ENCODE data around the gene RMND5A.

- TF ChIP-seq CTCF (IDR thresholded peaks at IDR 0.05) (no peak), ZFX (IDR thresholded peaks at IDR 0.05; ENCODE audit: borderline replicate concordance) (no peak)
Measured at GRCh38 chr2:86794861-86795260, 74.8 kb downstream of the RMND5A start.
